Measurements from ENCODE around the gene THSD4.

The THSD4 gene

DNA sequence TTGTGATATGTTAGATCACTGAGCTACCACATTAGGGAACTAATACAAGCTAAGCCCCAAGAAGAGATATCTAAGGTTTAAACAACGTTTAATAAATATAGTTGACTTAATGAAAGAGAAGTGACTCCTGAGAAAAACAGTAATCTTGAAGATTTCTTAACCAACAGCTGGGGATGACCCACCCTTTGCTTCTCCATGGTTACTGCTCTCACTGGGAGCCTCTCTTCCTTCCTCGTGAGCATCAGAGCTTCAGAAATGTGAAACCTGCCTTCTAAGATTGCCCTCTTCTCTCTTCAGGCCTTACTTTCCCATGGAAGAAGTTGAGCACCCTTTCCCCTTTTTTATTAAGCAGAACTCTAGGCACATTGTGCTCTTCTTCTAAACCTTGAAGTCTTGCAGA, 562.9 kb downstream of the THSD4 start:
- H3K27ac ChIP-seq = no peak overlapping the region
- TF ChIP-seq, protein P1, sequence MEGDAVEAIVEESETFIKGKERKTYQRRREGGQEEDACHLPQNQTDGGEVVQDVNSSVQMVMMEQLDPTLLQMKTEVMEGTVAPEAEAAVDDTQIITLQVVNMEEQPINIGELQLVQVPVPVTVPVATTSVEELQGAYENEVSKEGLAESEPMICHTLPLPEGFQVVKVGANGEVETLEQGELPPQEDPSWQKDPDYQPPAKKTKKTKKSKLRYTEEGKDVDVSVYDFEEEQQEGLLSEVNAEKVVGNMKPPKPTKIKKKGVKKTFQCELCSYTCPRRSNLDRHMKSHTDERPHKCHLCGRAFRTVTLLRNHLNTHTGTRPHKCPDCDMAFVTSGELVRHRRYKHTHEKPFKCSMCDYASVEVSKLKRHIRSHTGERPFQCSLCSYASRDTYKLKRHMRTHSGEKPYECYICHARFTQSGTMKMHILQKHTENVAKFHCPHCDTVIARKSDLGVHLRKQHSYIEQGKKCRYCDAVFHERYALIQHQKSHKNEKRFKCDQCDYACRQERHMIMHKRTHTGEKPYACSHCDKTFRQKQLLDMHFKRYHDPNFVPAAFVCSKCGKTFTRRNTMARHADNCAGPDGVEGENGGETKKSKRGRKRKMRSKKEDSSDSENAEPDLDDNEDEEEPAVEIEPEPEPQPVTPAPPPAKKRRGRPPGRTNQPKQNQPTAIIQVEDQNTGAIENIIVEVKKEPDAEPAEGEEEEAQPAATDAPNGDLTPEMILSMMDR (conservative IDR thresholded peaks at IDR 0.05) = no peak

DNA sequence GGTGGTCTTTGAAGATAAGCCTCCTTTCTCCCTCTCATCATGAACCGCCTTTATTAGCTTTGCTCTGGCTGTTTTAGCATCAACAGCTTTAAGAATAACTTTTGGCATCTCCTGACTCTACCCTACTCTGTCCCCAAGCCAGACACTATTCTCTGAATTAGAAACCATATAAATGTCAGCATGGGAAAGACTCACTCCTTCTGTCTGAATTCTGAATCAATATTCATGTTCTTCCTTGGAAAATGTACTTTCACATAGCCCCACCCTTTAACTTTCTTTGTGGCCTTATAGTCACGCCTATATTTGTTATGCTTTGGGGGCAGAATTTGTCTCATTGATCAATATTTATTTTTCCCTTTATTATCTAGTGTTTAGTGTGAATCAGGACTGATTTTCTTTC, 563.3 kb downstream of the THSD4 start:
- TF ChIP-seq, protein P1 (conservative IDR thresholded peaks at IDR 0.05) = no peak
- no peak overlapping the region for H3K27ac ChIP-seq

DNA sequence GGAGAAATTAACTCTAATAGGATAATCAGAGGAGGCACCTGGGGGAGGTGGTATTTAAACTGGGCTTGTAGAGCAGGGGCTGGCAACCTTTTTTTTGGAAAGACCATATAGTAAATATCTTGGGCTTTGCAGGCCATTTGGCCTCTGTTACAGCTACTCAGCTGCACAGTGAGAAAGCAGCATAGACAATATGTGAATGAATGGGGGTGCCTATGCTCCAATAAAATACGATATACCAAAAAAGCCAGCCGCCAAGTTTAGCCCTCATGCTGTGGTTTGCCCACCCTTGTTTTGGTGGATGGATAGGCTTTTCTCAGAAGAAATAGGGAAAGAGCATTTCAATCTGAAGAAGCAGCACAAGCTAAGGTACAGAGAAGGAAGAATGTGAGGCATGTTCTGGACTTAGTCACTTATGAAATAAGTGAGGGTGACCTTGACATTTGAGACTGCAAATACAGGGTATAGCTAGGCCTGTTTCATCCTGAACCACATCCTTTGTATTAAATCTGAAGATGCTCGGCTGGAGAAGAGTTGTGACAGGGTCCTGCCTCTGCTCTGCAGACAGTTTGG, 564.0 kb downstream of the THSD4 start:
- TF ChIP-seq, protein P1 (conservative IDR thresholded peaks at IDR 0.05) = no peak
- no peak overlapping the region; the same call in 1 of the 2 replicates for H3K27ac ChIP-seq

DNA sequence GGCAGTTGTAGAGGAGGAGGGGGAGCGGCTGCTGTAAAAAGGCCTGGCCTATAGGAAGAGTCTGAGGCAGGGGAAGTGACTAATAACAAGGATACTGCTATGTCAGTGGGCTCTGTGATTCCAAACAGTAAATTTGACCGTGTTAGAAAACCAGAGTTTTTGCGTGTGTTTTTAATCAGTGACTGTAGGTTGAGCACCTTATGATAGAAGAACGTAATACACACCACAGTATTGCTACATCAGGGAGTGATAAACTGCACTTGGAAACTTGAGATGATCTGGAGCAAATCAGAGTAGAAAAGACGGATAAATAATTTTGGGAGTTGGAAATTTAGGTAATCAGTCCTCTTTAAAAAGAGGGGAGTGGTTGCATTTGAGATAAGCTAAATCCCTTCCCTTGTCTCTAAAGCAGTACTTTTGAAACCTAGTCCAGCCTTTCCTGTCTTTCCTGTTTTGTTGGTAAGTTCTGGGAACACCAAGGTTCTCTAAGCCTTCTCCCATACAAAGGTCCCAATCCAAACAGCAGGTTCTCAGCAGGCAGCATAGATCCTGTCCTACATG, 564.6 kb downstream of the THSD4 start:
- TF ChIP-seq, protein P1 (conservative IDR thresholded peaks at IDR 0.05) = no peak
- H3K27ac ChIP-seq = no peak overlapping the region; the same call in 1 of the 2 replicates

DNA sequence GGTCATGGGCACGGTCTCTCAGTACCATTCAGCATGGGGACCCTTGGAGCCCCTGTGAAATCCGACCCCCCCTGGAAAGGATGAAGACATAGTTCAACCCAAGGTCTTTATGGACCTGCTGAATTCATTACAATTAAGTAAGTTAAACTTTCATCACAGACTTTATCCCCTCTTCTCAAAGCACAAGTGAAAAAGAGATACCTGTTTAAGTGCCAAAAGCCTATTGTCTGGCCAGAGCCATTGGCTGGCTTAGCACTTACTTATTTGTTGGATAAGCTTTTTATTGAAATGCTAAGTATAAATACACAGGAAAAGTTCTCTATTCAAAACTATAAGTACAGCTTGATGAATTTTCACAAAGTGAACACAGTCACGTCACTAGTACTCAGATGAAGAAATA, 566.7 kb downstream of the THSD4 start:
- TF ChIP-seq, protein P1 (conservative IDR thresholded peaks at IDR 0.05) = no peak
- H3K27ac ChIP-seq = no peak overlapping the region

DNA sequence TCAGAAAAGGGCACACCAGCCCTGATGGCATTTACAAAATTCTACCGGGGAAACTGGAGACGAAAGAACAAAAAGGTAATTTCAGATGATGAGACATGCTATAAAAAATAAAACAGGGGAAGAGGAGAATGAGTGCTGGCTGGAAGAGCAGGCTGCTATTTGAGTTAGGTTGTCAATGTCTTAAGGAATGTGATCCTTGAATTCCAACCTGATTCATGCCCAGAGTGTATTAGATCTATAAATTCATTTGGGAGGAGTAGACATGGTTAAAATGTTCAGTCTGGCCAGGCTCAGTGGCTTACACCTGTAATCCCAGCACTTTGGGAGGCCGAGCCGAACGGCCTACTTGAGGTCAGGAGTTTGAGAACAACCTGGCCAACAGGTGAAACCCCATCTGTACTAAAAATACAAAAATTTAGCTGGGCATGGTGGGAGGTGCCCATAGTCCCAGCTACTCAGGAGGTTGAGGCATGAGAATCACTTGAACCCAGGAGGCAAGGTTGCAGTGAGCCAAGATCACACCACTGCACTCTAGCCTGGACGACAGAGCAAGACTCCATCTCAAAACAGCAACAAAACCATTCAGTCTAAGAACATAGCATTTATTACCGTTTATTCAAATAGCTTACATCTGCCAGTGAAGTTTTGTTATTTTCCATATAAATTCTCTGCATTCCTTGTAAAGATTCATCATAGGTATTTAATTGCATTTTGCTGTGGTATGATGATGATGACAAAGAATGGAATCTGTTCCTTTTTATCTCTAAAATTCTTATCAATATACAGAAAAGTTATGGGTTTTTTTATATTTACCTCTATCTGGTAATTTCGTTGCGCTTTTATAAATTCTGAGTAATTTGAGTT, 568.4 kb downstream of the THSD4 start:
- no peak overlapping the region for H3K27ac ChIP-seq
- TF ChIP-seq, protein P1 (conservative IDR thresholded peaks at IDR 0.05) = no peak

DNA sequence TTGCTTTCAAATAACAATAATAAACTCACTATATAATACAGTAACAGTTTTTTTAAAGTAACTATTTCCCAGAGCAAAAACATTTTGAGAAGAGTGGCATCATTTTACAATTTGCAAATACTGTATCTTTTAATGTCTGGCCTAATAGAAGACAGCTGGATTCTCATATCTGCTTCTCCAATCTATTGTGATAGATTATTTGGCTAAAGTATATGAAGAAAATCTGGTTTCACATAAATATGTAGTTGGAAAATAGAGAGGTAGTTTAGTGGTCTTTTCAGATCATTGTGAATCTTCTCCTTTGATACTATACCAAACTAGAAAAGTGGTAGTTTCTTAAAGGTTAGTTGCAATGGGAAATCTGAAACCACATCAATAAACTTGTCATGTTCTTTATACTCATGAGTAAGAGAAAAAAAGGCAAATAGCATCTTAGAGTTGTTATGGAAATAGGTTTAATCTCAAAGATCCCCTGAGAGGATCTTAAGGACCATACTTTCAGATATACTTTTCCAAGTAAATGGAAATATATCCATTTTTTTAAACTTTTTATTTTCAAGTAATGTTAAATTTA, 570.2 kb downstream of the THSD4 start:
- H3K27ac ChIP-seq = no peak overlapping the region
- TF ChIP-seq, protein P1 (conservative IDR thresholded peaks at IDR 0.05) = no peak

All from VCaP (cell line).